ENCODE measurements around the gene AGT.
"Not testable (repeated sequence)": the region's sequence is repeated elsewhere in the genome, so short reads cannot be mapped to it uniquely, and the experiment has no call there.

AGT gene

GRCh38 chr1:230743899-230744298 lies 30.0 kb upstream of the AGT start:
- no peak for DNase-seq

DNA sequence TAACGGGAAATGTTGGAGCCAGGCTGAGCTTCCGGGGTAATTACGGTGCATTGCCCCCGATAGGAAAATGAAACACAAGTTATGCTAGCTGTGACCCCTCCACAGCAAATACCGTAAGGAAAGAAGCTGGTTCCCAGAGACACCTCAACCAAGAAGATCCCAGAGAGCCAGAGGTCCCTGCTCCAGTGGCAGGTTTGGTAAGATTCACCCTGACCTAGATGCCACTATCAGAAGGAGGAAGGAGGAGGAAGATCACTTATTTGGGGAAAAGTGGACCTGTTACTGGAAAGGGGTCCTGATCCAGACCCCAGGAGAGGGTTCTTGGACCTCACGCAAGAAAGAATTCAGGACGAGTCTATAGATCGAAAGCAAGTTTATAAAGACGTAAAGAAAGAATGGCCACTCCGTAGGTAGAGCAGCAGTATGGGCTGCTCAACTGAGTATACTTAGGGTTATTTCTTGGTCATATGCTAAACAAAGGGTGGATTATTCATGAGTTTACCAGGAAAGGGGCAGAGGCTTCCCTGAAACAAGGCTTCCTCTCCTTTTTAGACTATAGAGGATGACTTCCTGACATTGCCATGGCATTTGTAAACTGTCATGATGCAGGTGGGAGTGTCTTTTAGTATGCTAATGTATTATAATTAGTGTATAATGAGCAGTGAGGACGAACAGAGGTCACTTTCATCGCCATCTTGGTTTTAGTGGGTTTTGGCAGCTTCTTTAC lies 25.8 kb upstream of the AGT start:
- no peak for DNase-seq

DNA sequence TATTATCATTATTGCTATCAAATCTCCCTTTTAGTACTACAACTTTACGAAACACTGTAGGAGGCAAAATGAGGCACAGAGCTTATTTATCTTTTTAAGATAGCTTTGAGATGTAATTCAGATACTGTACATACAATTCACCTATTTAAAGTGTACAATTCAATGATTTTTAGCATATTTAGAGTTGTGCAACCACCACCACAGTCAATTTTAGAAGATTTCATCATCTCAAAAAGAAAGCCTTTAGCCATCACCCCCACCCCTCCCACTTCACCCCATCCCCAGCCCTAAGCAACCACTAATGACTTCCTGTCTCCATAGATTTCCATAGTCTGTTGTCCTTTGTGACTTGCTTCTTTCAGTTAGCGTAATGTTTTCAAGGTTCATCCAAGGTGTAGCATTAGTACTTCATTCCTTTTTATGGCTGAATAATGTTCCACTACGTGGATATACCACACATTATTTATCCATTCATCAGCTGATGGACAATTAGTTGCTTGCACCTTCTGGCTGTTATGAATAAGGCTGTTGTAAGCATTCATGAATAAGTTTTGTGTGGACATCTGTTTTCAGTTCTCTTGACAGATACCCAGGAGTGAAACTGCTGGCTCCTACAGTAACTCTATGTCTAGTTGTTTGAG lies 23.8 kb upstream of the AGT start:
- DNase-seq = no peak

GRCh38 chr1:230735447-230735846 lies 21.5 kb upstream of the AGT start:
- no peak for DNase-seq

- no peak for DNase-seq
These were observed 17.1 kb upstream of the AGT start for GRCh38 chr1:230730977-230731376.

GRCh38 chr1:230728710-230729392 lies 14.9 kb upstream of the AGT start:
- DNase-seq = no peak

- no peak for DNase-seq
These were observed 11.5 kb upstream of the AGT start for GRCh38 chr1:230725256-230726012.

- DNase-seq = not testable (repeated sequence)
These were observed 8.1 kb upstream of the AGT start for GRCh38 chr1:230721849-230722522.

DNA sequence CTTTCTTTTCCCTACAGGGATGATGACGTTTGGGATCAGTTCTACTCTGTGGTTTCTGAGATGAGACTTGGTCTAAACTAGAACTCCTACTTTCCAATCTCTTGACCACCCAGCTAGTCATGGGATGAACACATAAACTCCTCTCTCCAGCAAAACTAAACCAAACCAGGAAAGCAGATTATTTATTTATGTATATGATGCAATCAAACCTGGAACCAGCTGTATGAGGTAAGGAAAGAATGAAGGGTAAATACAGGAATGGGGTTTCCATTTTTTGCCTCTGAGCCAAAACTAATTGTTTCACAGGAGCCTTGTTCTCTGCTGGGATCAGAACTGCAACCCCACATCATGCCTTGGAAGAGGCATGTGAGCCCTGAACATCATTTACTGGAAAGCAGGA lies 3.3 kb upstream of the AGT start:
- no peak for DNase-seq

DNA sequence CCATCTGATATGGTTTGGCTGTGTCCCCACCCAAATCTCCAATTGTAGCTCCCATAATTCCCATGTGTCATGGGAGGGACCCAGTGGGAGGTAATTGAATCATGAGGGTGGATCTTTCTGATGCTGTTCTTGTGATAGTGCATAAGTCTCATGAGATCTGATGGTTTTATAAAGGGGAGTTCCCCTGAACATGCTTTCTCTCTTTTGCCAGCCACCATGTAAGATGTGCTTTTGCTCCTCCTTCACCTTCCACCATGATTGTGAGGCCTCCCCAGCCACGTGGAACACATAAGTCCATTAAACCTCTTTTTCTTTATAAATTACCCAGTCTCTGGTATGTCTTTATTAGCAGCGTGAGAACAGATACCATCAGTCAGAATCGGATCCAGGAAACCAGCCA lies 2.5 kb upstream of the AGT start:
- DNase-seq = not testable (repeated sequence)

DNA sequence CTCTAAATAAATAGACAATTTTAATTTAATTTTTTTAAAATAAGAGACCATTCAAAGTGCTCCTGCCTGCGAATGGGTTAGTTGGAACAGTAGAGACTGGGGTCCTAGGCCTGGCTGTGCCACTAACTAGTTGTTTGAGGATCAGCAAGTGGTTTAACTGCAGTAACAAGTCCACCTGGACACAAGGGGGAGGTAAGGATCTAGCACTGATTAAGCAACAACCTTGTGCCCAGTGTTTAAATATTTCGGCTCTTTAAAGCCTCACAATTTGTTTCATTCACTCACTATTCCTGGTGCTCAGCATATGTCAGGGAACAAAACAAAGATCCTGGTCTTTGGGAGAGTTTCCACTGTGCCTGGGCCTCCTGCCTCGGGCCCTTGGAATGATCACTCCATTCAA lies 1.6 kb upstream of the AGT start:
- DNase-seq = no peak

GRCh38 chr1:230713547-230713914 lies 391 bp downstream of the AGT start:
- DNase-seq = no peak

- no peak for DNase-seq
These were observed 784 bp downstream of the AGT start for GRCh38 chr1:230713138-230713537.

DNA sequence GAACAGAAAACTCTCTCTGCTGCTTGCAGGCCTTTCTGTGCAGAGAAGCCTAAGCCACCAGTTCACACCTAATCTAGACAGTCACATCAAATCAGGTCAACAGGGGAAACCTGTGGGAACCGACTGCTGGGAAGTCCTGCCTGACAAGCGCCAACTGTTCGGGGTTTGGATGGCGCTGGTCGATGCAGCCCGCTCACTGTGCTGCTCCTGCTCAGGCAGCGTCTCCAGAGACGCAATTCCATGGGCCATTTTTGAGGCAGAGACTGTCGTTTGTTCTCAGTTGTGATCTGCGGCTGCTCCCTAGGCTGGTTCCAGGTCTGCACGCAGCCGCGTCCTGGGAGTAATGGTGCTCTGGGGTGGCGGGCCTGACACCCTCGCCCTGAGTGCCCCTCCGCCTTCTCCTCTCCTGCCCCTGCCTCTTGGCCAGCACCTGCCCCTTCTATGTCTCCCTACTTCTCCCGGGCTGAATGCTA lies 1.4 kb downstream of the AGT start:
- no peak for DNase-seq

DNA sequence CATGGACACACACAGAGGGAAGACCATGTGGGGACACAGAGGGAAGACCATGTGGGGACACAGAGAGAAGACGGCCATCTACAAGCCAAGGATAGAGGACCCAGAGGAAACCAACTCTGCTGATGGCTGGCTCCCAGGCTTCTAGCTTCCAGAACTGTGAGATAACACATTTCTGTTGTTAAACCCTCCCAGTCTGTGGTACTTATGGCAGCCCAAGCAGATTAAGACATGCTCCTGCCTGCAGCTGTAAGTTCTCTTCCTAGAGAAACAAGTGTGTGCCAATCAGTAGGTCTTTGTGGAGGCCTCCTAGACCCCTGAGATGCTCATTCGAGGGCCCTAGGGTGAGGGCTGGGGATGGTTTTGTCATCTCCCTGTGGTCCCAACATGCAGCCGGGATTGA lies 2.7 kb downstream of the AGT start:
- no peak for DNase-seq

- no peak for DNase-seq
These were observed 3.4 kb downstream of the AGT start for GRCh38 chr1:230710543-230710904.

DNA sequence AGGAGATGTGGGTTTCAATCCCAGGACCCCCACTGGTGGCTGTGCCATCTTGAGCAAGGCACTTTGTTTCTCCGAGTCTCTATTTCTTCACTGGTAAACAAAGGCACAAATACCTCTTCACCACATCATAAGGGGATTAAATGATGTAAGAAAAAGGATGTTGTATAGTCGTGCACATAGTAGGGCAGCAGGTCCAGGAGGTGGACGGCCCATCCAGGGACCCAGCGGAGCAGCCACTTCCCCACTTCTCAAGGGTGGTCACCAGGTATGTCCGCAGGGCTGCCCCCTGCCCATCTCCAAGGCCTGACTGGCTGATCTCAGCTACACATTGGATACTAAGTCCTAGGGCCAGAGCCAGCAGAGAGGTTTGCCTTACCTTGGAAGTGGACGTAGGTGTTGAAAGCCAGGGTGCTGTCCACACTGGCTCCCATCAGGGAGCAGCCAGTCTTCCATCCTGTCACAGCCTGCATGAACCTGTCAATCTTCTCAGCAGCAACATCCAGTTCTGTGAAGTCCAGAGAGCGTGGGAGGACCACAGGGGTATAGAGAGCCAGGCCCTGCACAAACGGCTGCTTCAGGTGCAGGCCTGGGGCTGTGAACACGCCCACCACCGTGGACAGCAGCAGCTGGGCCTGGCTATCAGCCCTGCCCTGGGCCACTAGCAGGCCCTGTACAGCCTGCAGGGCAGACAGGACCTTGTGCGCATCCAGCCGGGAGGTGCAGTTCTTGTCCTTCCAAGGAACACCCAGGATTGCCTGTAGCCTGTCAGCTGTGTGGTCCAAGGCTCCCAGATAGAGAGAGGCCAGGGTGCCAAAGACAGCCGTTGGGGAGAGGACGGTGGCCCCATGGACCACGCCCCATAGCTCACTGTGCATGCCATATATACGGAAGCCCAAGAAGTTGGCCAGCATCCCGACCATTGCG lies 4.0 kb downstream of the AGT start:
- DNase-seq = no peak

- no peak for DNase-seq
These were observed 5.0 kb downstream of the AGT start for GRCh38 chr1:230708631-230709580.

GRCh38 chr1:230707732-230708630 lies 5.9 kb downstream of the AGT start:
- DNase-seq = no peak

Measured in NCI-H187 (cell line).